SK-N-SH (cell line): Measurements from ENCODE around the gene OBSCN. TPM values are rescaled to one million over a fixed set of nuclear protein-coding genes. Genes with fewer than 3 reads are reported as not detected.

Source experiments
- CTCF ChIA-PET: fragments of 300-600, 350-600 bp; formaldehyde crosslinking; extraction: SDS; loops from one replicate; lab custom pipeline; 2021; lab: Yijun Ruan, JAX
- POLR2A ChIA-PET: fragments of 350-600 bp; sonication (Branson Sonifier 250); formaldehyde crosslinking; extraction: SDS; loops from one replicate; lab custom pipeline; 2020; ENCODE audit warnings: antibody characterized with exemption, inconsistent platforms; lab: Yijun Ruan, JAX
- DNase-seq: peaks from one replicate; pipeline ENCODE4 v3.0.0; 2012
- H2AFZ ChIP-seq: fragments of 200-600 bp; sonication (generic); 2 replicates; pipeline ENCODE4 v1.8.1; 2016; ENCODE audit warnings: antibody characterized with exemption, mild to moderate bottlenecking, low read depth
- H3F3A ChIP-seq: fragments of 200-600 bp; sonication (generic); replicated peaks from 2 replicates; pipeline ENCODE3; 2016; ENCODE audit warnings: antibody characterized with exemption, mild to moderate bottlenecking; ENCODE audit not compliant: insufficient read depth
- H3K27ac ChIP-seq, 2 experiments: fragments of 200-500 bp in 1 of 2; fragments of 200-600 bp in 1 of 2; sonication (Bioruptor generic) in 1 of 2; sonication (generic), shearing (Covaris generic) in 1 of 2; 2 replicates each; pipeline versions ENCODE4 v1.5.1 to v1.6.1; 2014 to 2016; ENCODE audit warnings: low read depth in 2 of 2, inconsistent platforms in 1 of 2, low read length in 1 of 2, mild to moderate bottlenecking in 1 of 2, mixed read lengths in 1 of 2
- H3K27me3 ChIP-seq: fragments of 200-600 bp; sonication (generic), shearing (Covaris generic); 2 replicates; pipeline ENCODE4 v1.6.1; 2016; ENCODE audit warnings: mixed run types; ENCODE audit not compliant: insufficient read depth
- H3K36me3 ChIP-seq, 2 experiments: fragments of 200-500 bp in 1 of 2; fragments of 200-600 bp in 1 of 2; sonication (Bioruptor generic) in 1 of 2; sonication (generic) in 1 of 2; replicated peaks in 1 of 2; 2 replicates each; pipeline versions ENCODE3 to v1.5.1; 2014 to 2016; ENCODE audit warnings: low read length in 1 of 2, mild to moderate bottlenecking in 1 of 2; ENCODE audit not compliant: insufficient read depth in 2 of 2, control insufficient read depth in 1 of 2
- H3K4me1 ChIP-seq, 2 experiments: fragments of 200-500 bp in 1 of 2; fragments of 200-600 bp in 1 of 2; sonication (Bioruptor generic) in 1 of 2; sonication (generic), shearing (Covaris generic) in 1 of 2; 2 replicates each; pipeline versions ENCODE4 v1.5.1 to v1.6.1; 2014 to 2016; ENCODE audit warnings: low read depth in 1 of 2, low read length in 1 of 2, mixed run types in 1 of 2; ENCODE audit not compliant: insufficient read depth in 2 of 2, control insufficient read depth in 1 of 2
- H3K4me2 ChIP-seq: fragments of 200-600 bp; sonication (generic), shearing (Covaris generic); 2 replicates; pipeline ENCODE4 v1.6.1; 2017; ENCODE audit warnings: mixed run types
- H3K4me3 ChIP-seq, 2 experiments: fragments of 200-500 bp in 1 of 2; fragments of 200-600 bp in 1 of 2; sonication (Bioruptor generic) in 1 of 2; sonication (generic), shearing (Covaris generic) in 1 of 2; 2 replicates each; pipeline versions ENCODE4 v1.5.1 to v1.8.1; 2014 to 2016; ENCODE audit warnings: low read depth in 2 of 2, inconsistent platforms in 1 of 2, low read length in 1 of 2, mild to moderate bottlenecking in 1 of 2, mixed read lengths in 1 of 2, moderate library complexity in 1 of 2
- H3K79me2 ChIP-seq: fragments of 200-600 bp; sonication (generic); 2 replicates; pipeline ENCODE4 v1.8.1; 2017; ENCODE audit warnings: mild to moderate bottlenecking; ENCODE audit not compliant: insufficient read depth
- H3K9ac ChIP-seq: fragments of 200-600 bp; sonication (generic); 2 replicates; pipeline ENCODE4 v1.6.1; 2017; ENCODE audit warnings: mixed run types
- H3K9me2 ChIP-seq: fragments of 200-600 bp; sonication (generic); 2 replicates; pipeline ENCODE4 v1.6.1; 2017; ENCODE audit warnings: mixed run types
- H3K9me3 ChIP-seq: fragments of 200-600 bp; sonication (generic); 2 replicates; pipeline ENCODE4 v1.6.1; 2017; ENCODE audit warnings: mixed run types, mild to moderate bottlenecking, moderate library complexity
- H4K20me1 ChIP-seq: fragments of 200-600 bp; sonication (generic); 2 replicates; pipeline ENCODE4 v1.6.1; 2017; ENCODE audit warnings: mild to moderate bottlenecking, mixed run types; ENCODE audit not compliant: insufficient read depth
- CHD2 ChIP-seq: fragments of 150-350 bp; IDR thresholded peaks from 2 replicates; pipeline ENCODE4 v1.6.1; 2018; ENCODE audit warnings: low read length; ENCODE audit not compliant: partially characterized antibody
- CTCF ChIP-seq: fragments of 200-600 bp; sonication (generic); IDR thresholded peaks from 2 replicates; pipeline ENCODE4 v1.6.1; 2017; ENCODE audit warnings: antibody characterized with exemption, mild to moderate bottlenecking, moderate library complexity
- FOSL2 ChIP-seq: IDR thresholded peaks from 2 replicates; pipeline ENCODE4 v1.4.0; 2012; ENCODE audit warnings: low read depth, mild to moderate bottlenecking, moderate library complexity, borderline replicate concordance
- GABPA ChIP-seq: IDR thresholded peaks from 2 replicates; pipeline ENCODE4 v1.4.0; 2012; ENCODE audit warnings: low read depth, mild to moderate bottlenecking
- GATA2 ChIP-seq: sonication (generic); formaldehyde crosslinking; IDR thresholded peaks from 2 replicates; pipeline ENCODE4 v1.5.0; 2020; ENCODE audit warnings: mild to moderate bottlenecking, missing genetic modification reagents
- IRF3 ChIP-seq: fragments of 150-350 bp; IDR thresholded peaks from 2 replicates; pipeline ENCODE4 v1.6.1; 2016; ENCODE audit warnings: mild to moderate bottlenecking, low read depth, low read length
- MAX ChIP-seq: IDR thresholded peaks from 2 replicates; pipeline ENCODE4 v1.4.0; 2012; ENCODE audit warnings: low read depth
- MXI1 ChIP-seq: IDR thresholded peaks from 2 replicates; pipeline ENCODE4 v1.6.1; 2012; ENCODE audit warnings: mild to moderate bottlenecking, low read depth, low read length, improper control_type of control experiment
- NFIC ChIP-seq: IDR thresholded peaks from 2 replicates; pipeline ENCODE4 v1.4.0; 2012; ENCODE audit warnings: borderline replicate concordance
- NRF1 ChIP-seq: IDR thresholded peaks from 2 replicates; pipeline ENCODE4 v1.6.1; 2012; ENCODE audit warnings: low read depth, mild to moderate bottlenecking, low read length
- PBX3 ChIP-seq: IDR thresholded peaks from 2 replicates; pipeline ENCODE4; 2012
- RAD21 ChIP-seq: IDR thresholded peaks from 2 replicates; pipeline ENCODE4 v1.6.1; 2012; ENCODE audit warnings: mild to moderate bottlenecking, low read length
- RCOR1 ChIP-seq: fragments of 150-350 bp; IDR thresholded peaks from 2 replicates; pipeline ENCODE4 v1.6.1; 2017; ENCODE audit warnings: antibody characterized with exemption, low read length
- REST ChIP-seq: IDR thresholded peaks from 2 replicates; pipeline ENCODE4 v1.6.1; 2012; ENCODE audit warnings: mild to moderate bottlenecking, low read depth, low read length, moderate library complexity
- SIN3A ChIP-seq: IDR thresholded peaks from 2 replicates; pipeline ENCODE4 v1.6.1; 2012; ENCODE audit warnings: low read depth, mild to moderate bottlenecking, low read length, moderate library complexity, borderline replicate concordance
- TEAD4 ChIP-seq: IDR thresholded peaks from 2 replicates; pipeline ENCODE4 v1.4.0; 2012; ENCODE audit warnings: mild to moderate bottlenecking, borderline replicate concordance; ENCODE audit not compliant: insufficient read depth
- ZBTB33 ChIP-seq: IDR thresholded peaks from 2 replicates; pipeline ENCODE4 v1.4.0; 2012; ENCODE audit warnings: low read depth, borderline replicate concordance
- WGBS: methylation state at CpG from one replicate; pipeline ENCODE4 v1.1.6; 2017; ENCODE audit warnings: low lambda C conversion rate; 5-methylcytosine and 5-hydroxymethylcytosine counted together
- polyA plus RNA-seq, 3 experiments: library from polyadenylated mRNA; depleted of rRNA; stranded (reverse); fragments of >200 nt; gene quantifications; 2 replicates each; pipeline ENCODE4 v1.2.3, GENCODE V29; 2012

The OBSCN gene
- polyA plus RNA-seq, 1 of the 3 experiments (the other 2 are of a cell fraction): 4.0 TPM

GRCh38 chr1:228313536-228314277 is 105.9 kb downstream of the OBSCN start:
- 79% methylated on average over 6 of the region's 25 CpGs for WGBS
- Histone ChIP-seq H3K9ac (no peak overlapping the region), H3F3A (no peaks in the 10 kb centered on the region), H4K20me1 (no peaks in the 10 kb centered on the region), H3K27ac (no peak overlapping the region), H3K36me3 (no peaks in the 10 kb centered on the region), H3K4me1 (no peaks in the 10 kb centered on the region), H3K9me3 (no peaks in the 10 kb centered on the region), H3K4me2 (no peak overlapping the region), H3K79me2 (no peaks in the 10 kb centered on the region), H2AFZ (no peak overlapping the region), H3K27me3 (no peaks in the 10 kb centered on the region), H3K4me3 (no peak overlapping the region), H3K9me2 (no peaks in the 10 kb centered on the region)
- ChIA-PET CTCF (no interaction called here), POLR2A (no interaction called here)
- no peak for DNase-seq
- no peak for TF ChIP-seq NRF1
- TF ChIP-seq MXI1: no peak
- no peak for TF ChIP-seq GATA2 (CRISPR knock-in tag)
- TF ChIP-seq RAD21: no peak
- TF ChIP-seq GABPA: no peak
- TF ChIP-seq FOSL2: no peak
- no peak for TF ChIP-seq IRF3
- TF ChIP-seq TEAD4: no peak
- TF ChIP-seq CHD2: no peak
- TF ChIP-seq PBX3: no peak
- TF ChIP-seq SIN3A: no peak

GRCh38 chr1:228314315-228314657 is 106.4 kb downstream of the OBSCN start:
- Histone ChIP-seq H3K4me3 (no peak overlapping the region), H3K36me3 (no peaks in the 10 kb centered on the region), H3K27ac (no peak overlapping the region), H4K20me1 (no peaks in the 10 kb centered on the region), H3F3A (no peaks in the 10 kb centered on the region), H3K9ac (no peak overlapping the region), H3K79me2 (no peaks in the 10 kb centered on the region), H3K27me3 (no peaks in the 10 kb centered on the region), H3K9me2 (no peaks in the 10 kb centered on the region), H3K9me3 (no peaks in the 10 kb centered on the region), H3K4me1 (no peaks in the 10 kb centered on the region), H3K4me2 (no peak overlapping the region), H2AFZ (no peak overlapping the region)
- no peak for DNase-seq
- POLR2A ChIA-PET: no interaction called here
- CTCF ChIA-PET: no interaction called here
- 59% methylated on average over 2 of the region's 3 CpGs for WGBS
- TF ChIP-seq GATA2 (CRISPR knock-in tag) (no peak), TEAD4 (no peak), RCOR1 (no peak), CTCF (no peak), REST (no peak), MAX (no peak), ZBTB33 (no peak), NFIC (no peak), FOSL2 (no peak)
